Activated T-cell treated with anti-CD3 and anti-CD28 coated beads, Interleukin-2, amount 50 U/mL, for 72 hours (primary cell): ENCODE measurements around the gene FUT2. TPM values are rescaled to one million over a fixed set of nuclear protein-coding genes. Genes with fewer than 3 reads are reported as not detected.
"Not testable (repeated sequence)": the region's sequence is repeated elsewhere in the genome, so short reads cannot be mapped to it uniquely, and the experiment has no call there.

Experiments
- ATAC-seq, 2 donors: fragments of 150-1000 bp; cut with Tn5 transposase; replicated peaks in 1 of 2; 2 replicates each; pipeline ENCODE4 v1.10.0; 2021; ENCODE audit warnings: moderate library complexity in 2 of 2, mild to moderate bottlenecking in 1 of 2
- DNase-seq, 2 donors: peaks; one replicate each; pipeline ENCODE4 v3.0.0; 2021 to 2022; ENCODE audit warnings: mixed read lengths in 1 of 2
- H3K27ac Mint-ChIP-seq: one replicate; pipeline ENCODE4 v1.8.0; 2022; ENCODE audit warnings: mild to moderate bottlenecking, moderate library complexity, mixed read lengths
- H3K27me3 Mint-ChIP-seq: one replicate; pipeline ENCODE4 v1.8.0; 2022; ENCODE audit warnings: low read depth, mixed read lengths
- H3K36me3 Mint-ChIP-seq, 2 donors: one replicate each; pipeline ENCODE4 v1.8.0; 2022; ENCODE audit warnings: mixed read lengths in 2 of 2, mild to moderate bottlenecking in 1 of 2; ENCODE audit not compliant: insufficient read depth in 2 of 2
- H3K4me1 Mint-ChIP-seq: one replicate; pipeline ENCODE4 v1.8.0; 2022; ENCODE audit warnings: low read depth, mixed read lengths
- H3K4me3 Mint-ChIP-seq, 2 donors: one replicate each; pipeline ENCODE4 v1.8.0; 2022; ENCODE audit warnings: mild to moderate bottlenecking in 2 of 2, mixed read lengths in 2 of 2, moderate library complexity in 2 of 2
- H3K9me3 Mint-ChIP-seq, 2 donors: one replicate each; pipeline ENCODE4 v1.8.0; 2022; ENCODE audit warnings: mixed read lengths in 2 of 2
- total RNA-seq, 2 donors: library from RNA; stranded (reverse); gene quantifications; one replicate each; pipeline ENCODE4 v1.2.3, GENCODE V29; 2022

The FUT2 gene
- total RNA-seq, 2 donors from 2014 or later, result not detected

DNA sequence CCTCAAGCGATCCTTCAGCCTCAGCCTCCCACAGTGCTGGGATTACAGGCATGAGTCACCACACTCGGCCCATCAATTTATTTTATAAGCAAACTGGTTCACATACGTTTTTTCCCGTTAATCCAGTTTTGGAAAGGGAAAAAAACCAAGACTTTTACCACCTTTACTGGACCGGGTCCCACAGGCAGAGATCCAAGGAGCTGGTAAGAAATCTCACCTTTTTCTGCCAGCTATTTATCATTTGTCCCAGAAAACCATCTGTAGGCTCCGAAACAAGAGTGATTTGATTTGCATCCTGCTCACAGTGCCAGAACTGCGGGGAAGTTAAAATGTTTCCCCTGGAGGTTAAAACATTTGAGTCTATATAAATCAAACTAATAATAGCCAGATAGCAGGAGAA, 6.3 kb upstream of the FUT2 start:
- ATAC-seq (no peak), DNase-seq (no peak)
- H3K4me3 Mint-ChIP-seq, result no peak overlapping the region
- H3K27me3 Mint-ChIP-seq, result no peaks in the 10 kb centered on the region
- H3K36me3 Mint-ChIP-seq, result no peaks in the 10 kb centered on the region
- no peaks in the 10 kb centered on the region for H3K9me3 Mint-ChIP-seq
- no peaks in the 10 kb centered on the region for H3K4me1 Mint-ChIP-seq
- no peak overlapping the region for H3K27ac Mint-ChIP-seq

GRCh38 chr19:48693629-48694028, 2.1 kb upstream of the FUT2 start:
- DNase-seq, H3K36me3 Mint-ChIP-seq, H3K9me3 Mint-ChIP-seq, H3K4me3 Mint-ChIP-seq, H3K4me1 Mint-ChIP-seq, ATAC-seq, H3K27ac Mint-ChIP-seq: not testable (repeated sequence)
- peaks cover 21% of the 10 kb centered on the region for H3K27me3 Mint-ChIP-seq

DNA sequence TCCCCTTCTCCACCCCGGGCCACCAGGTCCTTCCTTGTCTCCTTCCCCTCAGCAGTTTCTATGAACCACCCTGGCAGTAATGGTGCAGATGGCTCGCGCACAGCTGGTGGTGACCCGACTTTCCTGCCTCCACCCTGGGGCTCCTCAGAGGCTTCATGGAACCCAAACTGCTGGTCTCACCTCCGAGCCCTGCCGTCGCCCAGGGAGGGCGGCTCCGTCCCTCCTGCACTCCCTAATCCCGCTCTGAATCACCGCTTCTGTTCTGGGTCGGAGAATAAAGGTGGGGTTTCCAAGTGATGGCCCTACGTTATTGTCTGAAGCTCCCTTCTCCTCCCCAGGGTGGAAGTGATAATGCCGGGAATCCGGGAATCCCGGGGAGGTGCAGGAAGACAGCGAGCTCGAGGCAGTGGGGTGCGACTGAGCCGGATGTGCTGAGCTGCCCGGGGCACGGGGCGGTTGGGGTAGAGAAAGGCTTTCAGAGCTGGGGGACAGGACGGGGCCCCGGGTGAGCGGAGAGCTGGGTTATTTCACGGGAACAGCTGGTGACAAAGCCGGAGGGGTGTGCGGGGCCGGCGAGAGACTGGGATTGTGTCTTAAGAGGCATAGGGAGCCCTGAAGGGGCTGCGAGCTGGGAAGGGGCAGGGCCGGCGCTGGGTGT, 711 bp downstream of the FUT2 start:
- H3K9me3 Mint-ChIP-seq, result no peaks in the 10 kb centered on the region
- peaks cover 10% of the 10 kb centered on the region for H3K4me1 Mint-ChIP-seq
- H3K4me3 Mint-ChIP-seq, result peak overlapping the region; percentile 65 to 77
- ATAC-seq, result peak in 1 of 2 donors; percentile 47
- DNase-seq, result no peak
- H3K36me3 Mint-ChIP-seq, result no peaks in the 10 kb centered on the region
- H3K27ac Mint-ChIP-seq, result no peak overlapping the region
- peaks cover 21% of the 10 kb centered on the region for H3K27me3 Mint-ChIP-seq

- peaks cover 21% of the 10 kb centered on the region for H3K27me3 Mint-ChIP-seq
- no peak overlapping the region for H3K4me3 Mint-ChIP-seq
- H3K9me3 Mint-ChIP-seq, result no peaks in the 10 kb centered on the region
- no peak overlapping the region for H3K27ac Mint-ChIP-seq
- DNase-seq (no peak), ATAC-seq (no peak)
- peaks cover 10% of the 10 kb centered on the region for H3K4me1 Mint-ChIP-seq
- H3K36me3 Mint-ChIP-seq, result no peaks in the 10 kb centered on the region
Measured at GRCh38 chr19:48698046-48698445, 2.3 kb downstream of the FUT2 start.

DNA sequence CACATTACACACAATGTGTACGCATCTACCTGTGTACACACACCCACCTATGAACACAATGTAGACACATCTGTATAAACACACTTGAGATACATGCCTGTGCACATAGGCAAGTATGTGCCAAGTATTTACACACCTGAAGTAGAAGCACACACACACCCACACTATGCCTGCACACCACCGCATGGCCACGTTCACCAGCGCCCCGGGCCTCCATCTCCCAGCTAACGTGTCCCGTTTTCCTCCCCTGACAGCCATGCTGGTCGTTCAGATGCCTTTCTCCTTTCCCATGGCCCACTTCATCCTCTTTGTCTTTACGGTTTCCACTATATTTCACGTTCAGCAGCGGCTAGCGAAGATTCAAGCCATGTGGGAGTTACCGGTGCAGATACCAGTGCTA, 6.9 kb downstream of the FUT2 start:
- ATAC-seq, result no peak
- no peak overlapping the region for H3K27ac Mint-ChIP-seq
- no peaks in the 10 kb centered on the region for H3K4me1 Mint-ChIP-seq

GRCh38 chr19:48703316-48703715, 7.5 kb downstream of the FUT2 start:
- ATAC-seq (no peak), DNase-seq (no peak)
- Mint-ChIP-seq H3K9me3 (no peaks in the 10 kb centered on the region), H3K4me1 (no peaks in the 10 kb centered on the region), H3K27me3 (no peaks in the 10 kb centered on the region), H3K36me3 (peaks cover 0 to 2% of the 10 kb centered on the region in 2 donors), H3K27ac (no peak overlapping the region), H3K4me3 (no peak overlapping the region)

More for the DNA sequence above, 6.9 kb downstream of the FUT2 start:
- Mint-ChIP-seq H3K36me3 (peaks cover 0 to 2% of the 10 kb centered on the region in 2 donors), H3K4me3 (no peak overlapping the region), H3K9me3 (no peaks in the 10 kb centered on the region), H3K27me3 (peaks cover 6% of the 10 kb centered on the region)
- no peak for DNase-seq

DNA sequence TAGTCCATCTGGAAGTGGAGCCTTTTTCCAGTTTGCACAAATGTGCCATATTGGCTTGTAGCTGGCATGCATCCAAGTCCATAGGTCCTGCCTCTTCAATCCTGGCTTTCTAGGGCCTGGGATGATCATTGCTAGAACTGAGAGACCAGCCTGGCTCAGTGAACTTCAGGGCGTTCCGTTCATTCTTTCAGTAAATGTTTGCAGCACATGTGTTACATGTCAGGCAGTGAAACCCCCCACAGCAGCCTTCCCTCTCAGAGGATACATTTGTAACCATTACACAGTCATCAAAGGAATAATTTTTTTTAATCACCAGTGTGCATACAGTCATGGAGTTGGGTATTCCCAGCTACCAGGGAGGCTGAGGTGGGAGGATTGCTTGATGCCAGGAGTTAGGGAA, 9.7 kb downstream of the FUT2 start:
- H3K36me3 Mint-ChIP-seq, result peaks cover 2 to 3% of the 10 kb centered on the region in 2 donors
- no peak for ATAC-seq
- H3K4me3 Mint-ChIP-seq, result no peak overlapping the region
- no peaks in the 10 kb centered on the region for H3K4me1 Mint-ChIP-seq
- no peaks in the 10 kb centered on the region for H3K27me3 Mint-ChIP-seq
- H3K27ac Mint-ChIP-seq, result no peak overlapping the region
- no peaks in the 10 kb centered on the region for H3K9me3 Mint-ChIP-seq
- no peak for DNase-seq

- H3K4me1 Mint-ChIP-seq, result peaks cover 5% of the 10 kb centered on the region
- no peak overlapping the region for H3K27ac Mint-ChIP-seq
- no peak for ATAC-seq
Measured at GRCh38 chr19:48708471-48708870, 12.7 kb downstream of the FUT2 start.

DNA sequence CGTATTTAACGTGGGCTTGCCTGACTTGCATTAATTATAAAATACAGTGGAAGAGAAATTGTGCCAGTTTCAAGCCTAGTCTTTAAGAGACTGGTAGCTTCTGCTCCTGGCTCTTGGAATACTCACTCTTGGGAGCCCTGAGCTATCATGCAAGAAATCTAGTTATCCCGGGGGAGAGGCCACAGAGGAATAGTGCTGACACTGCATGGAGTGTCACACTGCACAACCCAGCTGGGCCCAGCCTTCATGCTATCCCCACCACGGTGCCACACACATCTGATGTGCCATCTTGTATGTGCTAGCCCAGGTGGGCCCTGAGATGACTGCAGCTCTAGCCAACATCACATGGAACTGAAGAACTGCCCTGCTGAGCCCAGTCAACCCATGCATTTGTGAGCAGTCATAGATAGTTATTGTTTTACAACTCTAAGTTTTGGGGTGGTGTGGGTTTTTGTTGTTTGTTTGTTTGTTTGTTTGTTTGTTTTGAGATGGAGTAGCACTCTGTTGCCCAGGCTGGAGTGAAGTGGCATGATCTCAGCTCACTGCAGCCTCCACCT, 15.4 kb downstream of the FUT2 start:
- peaks cover 0 to 2% of the 10 kb centered on the region in 2 donors for H3K9me3 Mint-ChIP-seq
- DNase-seq (no peak), ATAC-seq (no peak)
- H3K4me1 Mint-ChIP-seq, result peaks cover 17% of the 10 kb centered on the region
- no peak overlapping the region for H3K4me3 Mint-ChIP-seq
- H3K27ac Mint-ChIP-seq, result no peak overlapping the region
- H3K36me3 Mint-ChIP-seq, result peaks cover 6 to 10% of the 10 kb centered on the region in 2 donors
- H3K27me3 Mint-ChIP-seq, result no peaks in the 10 kb centered on the region

More at GRCh38 chr19:48708471-48708870, 12.7 kb downstream of the FUT2 start:
- Mint-ChIP-seq H3K36me3 (peaks cover 6 to 10% of the 10 kb centered on the region in 2 donors), H3K27me3 (no peaks in the 10 kb centered on the region), H3K9me3 (peaks cover 0 to 2% of the 10 kb centered on the region in 2 donors), H3K4me3 (no peak overlapping the region)
- DNase-seq, result no peak

- Mint-ChIP-seq H3K4me1 (peaks cover 17% of the 10 kb centered on the region), H3K4me3 (peak overlapping the region; percentile 77 to 92), H3K9me3 (peaks cover 0 to 2% of the 10 kb centered on the region in 2 donors), H3K27me3 (no peaks in the 10 kb centered on the region), H3K27ac (no peak overlapping the region), H3K36me3 (peaks cover 6 to 8% of the 10 kb centered on the region in 2 donors)
- DNase-seq (no peak), ATAC-seq (no peak)
Measured at GRCh38 chr19:48713041-48713863, 17.5 kb downstream of the FUT2 start.

DNA sequence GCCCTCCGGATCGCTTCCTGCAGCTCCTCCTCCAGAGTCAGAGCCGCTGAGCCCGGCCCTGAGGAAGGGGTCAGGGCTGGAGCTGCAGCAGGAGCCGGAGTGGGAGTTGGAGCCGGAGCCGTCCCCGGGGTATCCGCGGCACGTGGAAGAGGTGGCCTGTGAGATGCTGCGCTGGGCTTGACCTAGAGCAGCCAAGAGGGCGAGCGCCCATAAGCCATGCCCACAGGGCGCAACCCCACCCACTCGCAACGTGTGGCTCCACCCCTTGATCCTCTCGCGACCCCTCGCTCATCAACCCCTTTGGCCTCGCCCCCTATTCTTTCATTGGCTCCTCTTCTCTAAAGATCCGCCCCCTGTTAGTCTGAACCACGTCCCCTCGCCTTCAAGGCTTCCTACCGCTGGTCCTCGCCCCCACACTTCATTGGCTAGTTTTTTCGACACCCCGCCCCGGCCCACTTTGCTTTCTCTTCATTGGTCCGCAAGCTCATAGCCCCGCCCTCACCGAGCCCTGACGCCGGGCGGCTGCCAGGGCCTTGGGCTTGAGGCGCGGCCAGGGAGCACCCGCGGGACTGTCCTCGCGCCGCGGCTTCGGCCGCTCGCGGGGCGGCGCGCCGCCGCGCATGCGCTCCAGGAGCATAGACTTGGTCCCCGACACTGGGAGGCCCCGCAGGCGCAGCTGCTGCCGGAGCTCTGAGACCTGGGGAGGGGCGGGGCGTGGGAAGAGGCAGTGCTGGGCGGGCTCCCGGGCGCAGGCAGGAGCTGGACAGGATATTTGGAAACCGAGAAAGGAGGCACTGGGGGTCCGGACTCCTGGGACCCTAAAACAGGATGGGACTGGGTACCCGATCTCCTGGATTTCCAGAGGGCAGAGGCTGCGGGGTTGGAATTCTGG, 18.3 kb downstream of the FUT2 start:
- peaks cover 17% of the 10 kb centered on the region for H3K4me1 Mint-ChIP-seq
- peak overlapping the region; percentile 77 to 92 for H3K4me3 Mint-ChIP-seq
- peak; percentile 92 to 93 for ATAC-seq
- H3K27me3 Mint-ChIP-seq, result no peaks in the 10 kb centered on the region
- H3K27ac Mint-ChIP-seq, result peak overlapping the region; percentile 90
- peaks cover 4 to 8% of the 10 kb centered on the region in 2 donors for H3K36me3 Mint-ChIP-seq
- DNase-seq, result peak; percentile 98 to 99
- peaks cover 0 to 2% of the 10 kb centered on the region in 2 donors for H3K9me3 Mint-ChIP-seq

GRCh38 chr19:48714759-48715675, 19.2 kb downstream of the FUT2 start:
- H3K4me1 Mint-ChIP-seq, result peaks cover 17% of the 10 kb centered on the region
- H3K9me3 Mint-ChIP-seq, result peaks cover 0 to 2% of the 10 kb centered on the region in 2 donors
- ATAC-seq, result no peak
- H3K27ac Mint-ChIP-seq, result peak overlapping the region; percentile 90
- DNase-seq, result no peak
- H3K36me3 Mint-ChIP-seq, result peaks cover 4 to 8% of the 10 kb centered on the region in 2 donors
- no peaks in the 10 kb centered on the region for H3K27me3 Mint-ChIP-seq
- peak overlapping the region; percentile 77 to 92 for H3K4me3 Mint-ChIP-seq
